ENCODE results near the gene ABCC5.

- TF ChIP-seq CTCF (IDR thresholded peaks at IDR 0.05; ENCODE audit: low read depth, low read length, poor library complexity, severe bottlenecking) (no peak), EZH2phosphoT487 (IDR thresholded peaks at IDR 0.05; ENCODE audit: borderline replicate concordance, low read length) (no peak)
These were observed 92.7 kb downstream of the ABCC5 start for GRCh38 chr3:183924956-183925355.
